Ovary (tissue), 9 donors: ENCODE results near the gene CALM1. TPM values are rescaled to one million over a fixed set of nuclear protein-coding genes. Genes with fewer than 3 reads are reported as not detected.
"Not testable (repeated sequence)": the region's sequence is repeated elsewhere in the genome, so short reads cannot be mapped to it uniquely, and the experiment has no call there.

Experiments
- DNase-seq, 5 donors: peaks; one replicate each; pipeline ENCODE4 v3.0.0-alpha.2; 2019 to 2020
- H3K27ac ChIP-seq, 2 donors: fragments of 200-600 bp; one replicate each; pipeline versions ENCODE4 v1.5.1 to v1.8.0; 2019 to 2022
- H3K27me3 ChIP-seq: fragments of 200-600 bp; one replicate; pipeline ENCODE4 v1.8.0; 2022
- H3K36me3 ChIP-seq: fragments of 200-600 bp; sonication (generic); one replicate; pipeline ENCODE4 v1.5.1; 2019
- H3K4me1 ChIP-seq: one replicate; pipeline ENCODE4 v1.8.1; 2013; ENCODE audit warnings: mild to moderate bottlenecking, moderate library complexity; ENCODE audit not compliant: insufficient read depth
- H3K4me3 ChIP-seq: fragments of 200-600 bp; sonication (generic); one replicate; pipeline ENCODE4 v1.5.1; 2017
- H3K9me3 ChIP-seq, 2 donors: fragments of 200-600 bp in 1 of 2; sonication (generic) in 1 of 2; one replicate each; pipeline versions ENCODE4 v1.5.1 to v1.8.1; 2013 to 2019; ENCODE audit warnings: mild to moderate bottlenecking in 1 of 2, moderate library complexity in 1 of 2
- EP300 ChIP-seq: sonication (generic); formaldehyde crosslinking; IDR thresholded peaks from one replicate; pipeline ENCODE4 v1.6.1; 2017; ENCODE audit warnings: antibody characterized with exemption
- POLR2A ChIP-seq: fragments of 450-650 bp; IDR thresholded peaks from one replicate; pipeline ENCODE4 v1.6.1; 2017; ENCODE audit warnings: antibody characterized with exemption, mild to moderate bottlenecking, moderate library complexity
- WGBS, 3 donors: extraction: QIAGEN DNeasy Blood & Tissue Kit in 1 of 3; methylation state at CpG; one replicate each; pipeline versions ENCODE4 v1.1.5 to v1.1.7; 2013 to 2017; 5-methylcytosine and 5-hydroxymethylcytosine counted together
- intact Hi-C, 4 donors: fragments of 100-400 bp; cut with DNase I; formaldehyde crosslinking; loops; one replicate each; pipeline versions ENCODE4 v1.11.0 to v1.15.1; 2022 to 2023
- polyA plus RNA-seq, 2 donors: library from polyadenylated mRNA; stranded (reverse); fragments of 200-250 nt in 1 of 2; fragments of 350-450 nt in 1 of 2; fragmentation: Illumina TruSeq in 1 of 2; extraction: RNeasy Lipid Tissue Mini Kit (QIAGEN cat#74804) in 1 of 2; gene quantifications; one replicate each; pipeline ENCODE4 v1.2.3, GENCODE V29; 2013 to 2014
- total RNA-seq, 7 donors: library from RNA; depleted of rRNA in 2 of 7; stranded (reverse); fragments of >200 nt in 2 of 7; fragmentation: NEBNext Ultra II Directional in 3 of 7; extraction: Animal tissue kit (Norgen Biotek cat#: 25700) in 3 of 7; gene quantifications; one replicate each; pipeline versions ENCODE4 v1.1.0 to v1.2.4, GENCODE V29; 2016 to 2023
- TF ChIP-seq, protein P1 (sequence below), 3 donors: fragments of 450-650 bp in 2 of 3; fragments of 200-600 bp in 1 of 3; IDR thresholded peaks; one replicate each; pipeline versions ENCODE4 v1.5.1 to v1.8.0; 2016 to 2022; ENCODE audit warnings: antibody characterized with exemption in 3 of 3, mild to moderate bottlenecking in 1 of 3
- donor health status: DM: no; HTN: no; CAD: no; lungs with moderate emphysema.
- donor health status: DM: no; HTN: no; CAD: no.
- donor health status: Bipolar disorder and iron deficiency.
- donor health status: DM: yes; HTN: yes; CAD: no.
- donor health status: DM: no; HTN: no; CAD: no.
- donor health status: DM: yes; HTN: yes; CAD: no.

Gene CALM1
- total and polyA plus RNA-seq, 9 donors = 122 to 514 (median 225) TPM

- intact Hi-C loops = no loop called here
- Histone ChIP-seq H3K9me3 (no peaks in the 10 kb centered on the region), H3K4me3 (no peak overlapping the region), H3K36me3 (no peaks in the 10 kb centered on the region), H3K27ac (no peak overlapping the region), H3K27me3 (no peaks in the 10 kb centered on the region), H3K4me1 (peaks cover 3% of the 10 kb centered on the region)
- TF ChIP-seq EP300 = no peak
- TF ChIP-seq, protein P1, sequence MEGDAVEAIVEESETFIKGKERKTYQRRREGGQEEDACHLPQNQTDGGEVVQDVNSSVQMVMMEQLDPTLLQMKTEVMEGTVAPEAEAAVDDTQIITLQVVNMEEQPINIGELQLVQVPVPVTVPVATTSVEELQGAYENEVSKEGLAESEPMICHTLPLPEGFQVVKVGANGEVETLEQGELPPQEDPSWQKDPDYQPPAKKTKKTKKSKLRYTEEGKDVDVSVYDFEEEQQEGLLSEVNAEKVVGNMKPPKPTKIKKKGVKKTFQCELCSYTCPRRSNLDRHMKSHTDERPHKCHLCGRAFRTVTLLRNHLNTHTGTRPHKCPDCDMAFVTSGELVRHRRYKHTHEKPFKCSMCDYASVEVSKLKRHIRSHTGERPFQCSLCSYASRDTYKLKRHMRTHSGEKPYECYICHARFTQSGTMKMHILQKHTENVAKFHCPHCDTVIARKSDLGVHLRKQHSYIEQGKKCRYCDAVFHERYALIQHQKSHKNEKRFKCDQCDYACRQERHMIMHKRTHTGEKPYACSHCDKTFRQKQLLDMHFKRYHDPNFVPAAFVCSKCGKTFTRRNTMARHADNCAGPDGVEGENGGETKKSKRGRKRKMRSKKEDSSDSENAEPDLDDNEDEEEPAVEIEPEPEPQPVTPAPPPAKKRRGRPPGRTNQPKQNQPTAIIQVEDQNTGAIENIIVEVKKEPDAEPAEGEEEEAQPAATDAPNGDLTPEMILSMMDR (IDR thresholded peaks at IDR 0.05) = no peak
- no peak for TF ChIP-seq POLR2A
- DNase-seq = no peak
- WGBS, 3 donors = 87 to 94% (median 91%) methylated on average over 2 of the region's 2 CpGs
These were observed 10.5 kb upstream of the CALM1 start for GRCh38 chr14:90386321-90386720.

- Histone ChIP-seq H3K36me3 (no peaks in the 10 kb centered on the region), H3K27ac (no peak overlapping the region), H3K9me3 (no peaks in the 10 kb centered on the region), H3K4me1 (no peaks in the 10 kb centered on the region), H3K27me3 (no peaks in the 10 kb centered on the region), H3K4me3 (no peak overlapping the region)
- no peak for DNase-seq
- WGBS, 3 donors = 24 to 29% (median 24%) methylated on average over 2 of the region's 2 CpGs
- TF ChIP-seq POLR2A = no peak
- intact Hi-C loops = no loop called here
These were observed 9.5 kb upstream of the CALM1 start for GRCh38 chr14:90387206-90387760.

DNA sequence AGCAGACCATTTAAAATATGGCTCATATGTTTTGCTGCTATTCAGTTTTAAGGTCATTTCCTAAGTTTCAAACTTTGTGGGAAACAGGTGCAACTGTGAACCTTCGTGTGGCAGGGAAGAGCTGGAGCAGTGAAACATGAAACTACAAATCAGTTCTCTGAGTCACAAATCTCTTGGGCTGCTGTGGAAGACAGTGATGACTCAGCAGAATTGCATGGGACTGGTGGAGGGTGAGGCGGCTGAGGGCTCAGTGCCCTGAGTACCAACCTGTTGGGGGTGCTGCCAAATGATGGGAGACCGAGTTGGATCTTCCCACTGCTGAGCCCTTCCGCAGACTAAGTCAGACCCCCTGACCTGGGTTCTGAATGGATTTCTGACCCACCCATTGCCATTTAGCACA lies 8.4 kb upstream of the CALM1 start:
- 56 to 63% (median 62%) methylated on average over 4 of the region's 4 CpGs for WGBS, 3 donors

DNA sequence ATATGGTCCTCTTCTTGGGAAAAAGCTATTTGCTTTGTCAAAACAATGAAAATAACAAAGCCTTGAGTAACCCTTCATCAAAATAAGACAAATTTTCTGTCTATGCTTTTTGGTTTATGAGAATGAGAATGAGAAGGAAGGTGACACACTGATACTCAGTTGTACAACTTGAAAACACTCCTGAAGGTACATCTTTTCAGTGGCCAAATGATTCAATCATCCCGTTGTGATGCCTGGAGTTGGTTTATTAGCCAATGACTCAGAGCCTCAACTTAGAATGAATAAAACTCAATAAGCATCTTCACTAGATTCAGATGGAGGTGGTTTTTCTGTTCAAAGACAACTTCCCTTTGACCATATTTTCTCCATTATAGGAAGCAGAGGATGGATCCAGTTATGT lies 7.8 kb upstream of the CALM1 start:
- DNase-seq = no peak
- Histone ChIP-seq H3K36me3 (no peaks in the 10 kb centered on the region), H3K27me3 (no peaks in the 10 kb centered on the region), H3K27ac (no peak overlapping the region), H3K4me3 (no peak overlapping the region), H3K4me1 (no peaks in the 10 kb centered on the region), H3K9me3 (no peaks in the 10 kb centered on the region)
- intact Hi-C loops = no loop called here
- no peak for TF ChIP-seq EP300
- WGBS, 3 donors = 70 to 92% (median 83%) methylated on average over 1 of the region's 1 CpG

More for the DNA sequence above, 8.4 kb upstream of the CALM1 start:
- no peak overlapping the region for H3K27ac ChIP-seq
- DNase-seq = no peak
- no peaks in the 10 kb centered on the region for H3K27me3 ChIP-seq
- intact Hi-C loops = no loop called here
- H3K4me3 ChIP-seq = no peak overlapping the region
- H3K36me3 ChIP-seq = no peaks in the 10 kb centered on the region
- no peaks in the 10 kb centered on the region for H3K9me3 ChIP-seq
- H3K4me1 ChIP-seq = no peaks in the 10 kb centered on the region
- TF ChIP-seq, protein P1 (IDR thresholded peaks at IDR 0.05) = no peak
- TF ChIP-seq POLR2A (no peak), EP300 (no peak)

DNA sequence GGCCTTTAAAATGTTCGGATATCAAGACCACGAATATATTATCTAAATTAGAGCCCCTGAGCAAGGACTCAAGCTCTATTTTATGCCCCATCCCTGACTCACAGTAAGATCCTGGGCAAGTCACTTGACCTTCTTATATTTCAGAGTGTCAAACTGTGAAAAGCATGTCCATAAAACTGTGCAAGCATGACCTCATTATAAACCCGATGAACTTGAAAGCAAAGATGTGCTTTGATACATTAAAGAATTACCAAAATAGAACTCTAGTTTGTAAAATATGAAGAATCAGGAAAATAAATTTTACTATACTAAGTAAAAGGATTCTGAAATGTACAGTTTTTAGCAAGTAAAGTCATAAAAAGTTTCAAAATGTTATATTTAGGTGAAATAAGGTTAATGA lies 2.9 kb upstream of the CALM1 start:
- no peaks in the 10 kb centered on the region for H3K27me3 ChIP-seq
- no peaks in the 10 kb centered on the region for H3K9me3 ChIP-seq
- WGBS, 3 donors = 69 to 77% (median 71%) methylated on average over 3 of the region's 3 CpGs
- no peaks in the 10 kb centered on the region for H3K36me3 ChIP-seq
- no peak overlapping the region for H3K4me3 ChIP-seq
- H3K27ac ChIP-seq = no peak overlapping the region
- TF ChIP-seq, protein P1 (IDR thresholded peaks at IDR 0.05) = no peak
- TF ChIP-seq POLR2A = no peak
- TF ChIP-seq EP300 = no peak
- peaks cover 5% of the 10 kb centered on the region for H3K4me1 ChIP-seq
- no peak for DNase-seq
- intact Hi-C loops = loop anchor here in 2 of 4 donors (10.0 kb wide), 2 partner anchors 89 to 361 kb away; no protein-coding TSS in a partner anchor

GRCh38 chr14:90394782-90395181 lies 2.0 kb upstream of the CALM1 start:
- intact Hi-C loops = loop anchor here (5.0 to 10.0 kb wide), 5 partner anchors 62 to 363 kb away; partner anchors contain the start of gene NRDE2 (in 1 of the 4)
- not testable (repeated sequence) for H3K4me3 ChIP-seq, H3K36me3 ChIP-seq, H3K27ac ChIP-seq, H3K4me1 ChIP-seq, DNase-seq, H3K27me3 ChIP-seq, H3K9me3 ChIP-seq
- 94 to 99% (median 95%) methylated on average over 8 of the region's 8 CpGs for WGBS, 3 donors
